DND-41 (cell line): ENCODE results near the gene GAS7.

Experiments
- ATAC-seq: fragments of 200-7000 bp; cut with Tn5 transposase; 3 replicates; pipeline ENCODE4 v1.9.1; 2021; ENCODE audit warnings: low read depth; ENCODE audit not compliant: insufficient read depth
- DNase-seq: peaks from one replicate; pipeline ENCODE4 v3.0.0-alpha.2; 2020
- H2AFZ ChIP-seq: 2 replicates; pipeline ENCODE4 v1.6.0; 2012; ENCODE audit warnings: low read depth, low read length
- H3K27ac ChIP-seq: 2 replicates; pipeline ENCODE4 v1.5.1; 2012; ENCODE audit warnings: low read length, inconsistent platforms
- H3K27me3 ChIP-seq: fragments of 200-600 bp; sonication (generic); 2 replicates; pipeline ENCODE4 v1.6.0; 2012; ENCODE audit warnings: low read length, mild to moderate bottlenecking, inconsistent platforms; ENCODE audit not compliant: insufficient read depth, poor library complexity
- H3K36me3 ChIP-seq: 2 replicates; pipeline ENCODE4 v1.5.1; 2012; ENCODE audit warnings: low read length, inconsistent platforms; ENCODE audit not compliant: insufficient read depth
- H3K4me1 ChIP-seq: 2 replicates; pipeline ENCODE4 v1.5.1; 2012; ENCODE audit warnings: mild to moderate bottlenecking, low read length; ENCODE audit not compliant: insufficient read depth
- H3K4me2 ChIP-seq: 2 replicates; pipeline ENCODE4 v1.6.0; 2012; ENCODE audit warnings: mild to moderate bottlenecking, moderate library complexity, low read length, inconsistent platforms; ENCODE audit not compliant: insufficient read depth
- H3K4me3 ChIP-seq, 2 experiments: fragments of 200-600 bp in 1 of 2; shearing (Covaris generic) in 1 of 2; 2 replicates each; pipeline ENCODE4 v1.5.1; 2012 to 2016; ENCODE audit warnings: inconsistent platforms in 2 of 2, low read length in 2 of 2, mild to moderate bottlenecking in 2 of 2, low read depth in 1 of 2, moderate library complexity in 1 of 2
- H3K79me2 ChIP-seq: 2 replicates; pipeline ENCODE4 v1.6.0; 2012; ENCODE audit warnings: low read length, inconsistent platforms; ENCODE audit not compliant: insufficient read depth
- H3K9ac ChIP-seq: 2 replicates; pipeline ENCODE4 v1.6.0; 2012; ENCODE audit warnings: low read depth, mild to moderate bottlenecking, inconsistent platforms, low read length, moderate library complexity
- H3K9me3 ChIP-seq: 2 replicates; pipeline ENCODE4 v1.5.1; 2012; ENCODE audit warnings: low read length, moderate library complexity, mild to moderate bottlenecking, inconsistent platforms; ENCODE audit not compliant: insufficient read depth, severe bottlenecking
- H4K20me1 ChIP-seq: 2 replicates; pipeline ENCODE4 v1.6.0; 2012; ENCODE audit warnings: low read length; ENCODE audit not compliant: insufficient read depth
- CTCF ChIP-seq: IDR thresholded peaks from 2 replicates; pipeline ENCODE4 v1.5.1; 2012; ENCODE audit warnings: borderline replicate concordance, low read length, moderate library complexity, mild to moderate bottlenecking; ENCODE audit not compliant: poor library complexity, severe bottlenecking; ENCODE audit errors: extremely low read depth
- EZH2 ChIP-seq: IDR thresholded peaks from 3 replicates; pipeline ENCODE4 v1.6.1; 2012; ENCODE audit warnings: borderline replicate concordance, low read depth, mild to moderate bottlenecking, moderate library complexity, low read length, inconsistent platforms; ENCODE audit not compliant: severe bottlenecking

The GAS7 gene

DNA sequence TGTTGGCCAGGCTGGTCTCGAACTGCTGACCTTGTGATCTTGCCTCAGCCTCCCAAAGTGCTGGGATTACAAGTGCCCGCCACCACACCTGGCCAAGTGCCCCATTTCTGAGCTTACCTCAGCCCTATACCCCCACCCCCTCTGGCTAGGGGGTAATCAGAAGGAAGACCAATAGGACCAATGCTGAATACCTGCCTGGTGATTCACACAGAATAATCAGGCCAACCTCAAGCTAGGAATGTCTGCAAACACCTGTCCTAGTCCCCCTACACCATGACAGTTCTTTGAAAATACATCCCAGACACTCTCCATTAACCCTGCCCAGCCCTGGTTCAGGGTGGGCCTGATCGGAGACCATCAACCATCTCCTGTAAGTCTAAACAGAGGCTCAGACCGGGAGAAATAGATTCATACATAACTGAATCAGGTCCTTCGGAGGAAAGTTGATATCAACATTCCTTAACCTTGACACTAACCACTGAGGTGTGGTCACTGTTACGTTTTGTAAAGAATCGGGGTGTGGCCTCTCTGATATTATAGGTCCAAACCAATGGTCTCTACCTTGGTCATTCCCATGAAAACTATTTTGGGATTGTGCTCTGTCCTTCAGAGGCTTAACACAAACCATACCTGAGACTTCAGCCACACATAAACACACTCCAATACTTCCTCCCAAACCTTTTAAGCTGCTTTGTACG, 130.8 kb downstream of the GAS7 start:
- Histone ChIP-seq H3K27me3 (no peaks in the 10 kb centered on the region), H3K9ac (no peak overlapping the region), H4K20me1 (no peaks in the 10 kb centered on the region; the same call in 1 of the 2 replicates), H2AFZ (no peak overlapping the region), H3K27ac (no peak overlapping the region), H3K4me2 (no peak overlapping the region), H3K79me2 (no peaks in the 10 kb centered on the region), H3K4me1 (no peaks in the 10 kb centered on the region), H3K9me3 (no peaks in the 10 kb centered on the region), H3K4me3 (no peak overlapping the region), H3K36me3 (no peaks in the 10 kb centered on the region)
- TF ChIP-seq EZH2 (no peak), CTCF (no peak)
- DNase-seq (no peak), ATAC-seq (no peak)

DNA sequence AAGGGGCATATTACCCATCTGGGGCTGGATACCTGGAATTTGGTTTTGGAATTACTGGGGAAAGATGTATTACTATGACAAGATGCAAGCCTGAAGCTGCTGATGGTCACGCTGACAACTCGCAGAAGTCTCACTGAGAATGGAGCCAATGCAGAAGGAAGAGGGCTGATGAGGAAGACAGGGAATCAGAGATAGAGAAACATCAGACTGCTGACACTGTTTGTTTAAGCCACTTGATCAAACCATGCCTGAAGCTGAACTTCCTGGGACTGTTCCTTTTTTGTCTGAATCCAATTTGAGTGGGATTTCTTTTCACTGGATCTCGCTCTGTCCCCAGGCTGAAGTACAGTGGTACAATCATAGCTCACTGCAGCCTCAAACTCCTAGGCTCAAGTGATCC, 133.9 kb downstream of the GAS7 start:
- no peaks in the 10 kb centered on the region for H3K4me1 ChIP-seq
- no peak overlapping the region for H3K4me3 ChIP-seq
- ATAC-seq = no peak
- no peak for TF ChIP-seq CTCF
- no peak for TF ChIP-seq EZH2
- no peak for DNase-seq
- no peaks in the 10 kb centered on the region for H3K9me3 ChIP-seq
- H3K79me2 ChIP-seq = no peaks in the 10 kb centered on the region
- H3K27me3 ChIP-seq = no peaks in the 10 kb centered on the region
- no peak overlapping the region for H2AFZ ChIP-seq
- no peaks in the 10 kb centered on the region for H3K36me3 ChIP-seq
- H4K20me1 ChIP-seq = no peaks in the 10 kb centered on the region; the same call in 1 of the 2 replicates
- no peak overlapping the region for H3K9ac ChIP-seq
- H3K4me2 ChIP-seq = no peak overlapping the region
- H3K27ac ChIP-seq = no peak overlapping the region

DNA sequence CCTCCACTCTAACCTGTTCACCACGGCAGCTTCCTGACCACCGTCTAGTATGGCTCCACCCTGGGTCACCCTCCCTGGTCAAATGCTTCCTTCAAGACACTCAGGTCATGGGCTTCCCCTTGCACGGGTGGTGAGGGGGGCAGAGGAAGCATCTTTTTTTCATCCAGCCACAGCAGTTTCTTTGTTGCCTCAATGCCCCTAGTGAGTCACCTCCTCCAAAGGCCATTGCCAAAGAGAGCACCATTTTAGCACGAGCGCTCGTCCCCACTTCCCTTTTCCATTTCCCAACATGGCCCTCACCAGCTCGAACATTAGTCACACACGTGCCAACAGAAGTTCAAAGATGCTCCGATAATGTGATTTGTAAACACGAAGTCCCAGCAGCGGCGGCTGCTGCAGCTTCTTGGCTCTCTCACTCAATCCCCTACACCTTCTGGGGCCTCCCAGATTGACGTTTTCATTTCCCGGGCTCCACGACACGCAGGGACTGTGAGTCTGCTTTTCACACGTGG, 134.6 kb downstream of the GAS7 start:
- Histone ChIP-seq H3K4me2 (no peak overlapping the region), H3K79me2 (no peaks in the 10 kb centered on the region), H2AFZ (no peak overlapping the region), H3K9ac (no peak overlapping the region), H4K20me1 (no peaks in the 10 kb centered on the region; the same call in 1 of the 2 replicates), H3K4me3 (no peak overlapping the region), H3K36me3 (no peaks in the 10 kb centered on the region), H3K27me3 (no peaks in the 10 kb centered on the region), H3K27ac (no peak overlapping the region), H3K4me1 (no peaks in the 10 kb centered on the region), H3K9me3 (no peaks in the 10 kb centered on the region)
- DNase-seq (no peak), ATAC-seq (no peak)
- no peak for TF ChIP-seq EZH2
- no peak for TF ChIP-seq CTCF
